Heart right ventricle (tissue), 16 donors: ENCODE measurements around the gene MCTP1. TPM values are rescaled to one million over a fixed set of nuclear protein-coding genes. Genes with fewer than 3 reads are reported as not detected.
"Not testable (repeated sequence)": the region's sequence is repeated elsewhere in the genome, so short reads cannot be mapped to it uniquely, and the experiment has no call there.

Experiments used
- ATAC-seq, 8 donors: fragments of 200-7000 bp; cut with Tn5 transposase; one replicate each; pipeline ENCODE4 v1.9.1; 2020; ENCODE audit warnings: mild to moderate bottlenecking in 8 of 8, moderate library complexity in 8 of 8, moderate number of reproducible peaks in 1 of 8
- DNase-seq, 2 donors: peaks; one replicate each; pipeline ENCODE4 v3.0.0-alpha.2; 2020
- H3K27ac ChIP-seq, 10 donors: fragments of 200-600 bp; sonication (generic) in 2 of 10; one replicate each; pipeline versions ENCODE4 v1.5.0 to v1.8.0; 2020 to 2022; ENCODE audit warnings: mild to moderate bottlenecking in 3 of 10
- H3K27me3 ChIP-seq, 7 donors: fragments of 200-600 bp; one replicate each; pipeline ENCODE4 v1.8.0; 2021 to 2022; ENCODE audit warnings: mild to moderate bottlenecking in 2 of 7
- H3K36me3 ChIP-seq, 9 donors: fragments of 200-600 bp; sonication (generic) in 1 of 9; one replicate each; pipeline versions ENCODE4 v1.5.0 to v1.8.0; 2020 to 2022; ENCODE audit warnings: mild to moderate bottlenecking in 2 of 9
- H3K4me1 ChIP-seq, 9 donors: fragments of 200-600 bp; sonication (generic) in 1 of 9; one replicate each; pipeline versions ENCODE4 v1.5.0 to v1.8.0; 2020 to 2022; ENCODE audit warnings: mild to moderate bottlenecking in 4 of 9
- H3K4me3 ChIP-seq, 10 donors: fragments of 200-600 bp; sonication (generic) in 2 of 10; one replicate each; pipeline versions ENCODE4 v1.5.0 to v1.8.0; 2020 to 2022; ENCODE audit warnings: mild to moderate bottlenecking in 7 of 10, moderate library complexity in 2 of 10
- H3K9me3 ChIP-seq, 11 donors: fragments of 200-600 bp in 10 of 11; sonication (generic) in 2 of 11; one replicate each; pipeline versions ENCODE4 v1.5.0 to v1.8.0; 2013 to 2022; ENCODE audit warnings: mild to moderate bottlenecking in 2 of 11, control low read depth in 1 of 11, moderate library complexity in 1 of 11
- CTCF ChIP-seq, 9 donors: fragments of 200-600 bp; sonication (generic) in 2 of 9; IDR thresholded peaks; one replicate each; pipeline versions ENCODE4 v1.5.0 to v1.8.0; 2021 to 2022; ENCODE audit warnings: antibody characterized with exemption in 9 of 9, mild to moderate bottlenecking in 5 of 9, moderate library complexity in 1 of 9
- whole genome bisulfite sequencing, 2 donors: extraction: QIAGEN DNeasy Blood & Tissue Kit; methylation state at CpG; one replicate each; pipeline ENCODE4 v1.1.7; 2013; ENCODE audit warnings: inconsistent platforms in 1 of 2; 5-methylcytosine and 5-hydroxymethylcytosine counted together
- intact Hi-C, 10 donors: fragments of 100-400 bp; cut with DNase I; formaldehyde crosslinking; loops; one replicate each; pipeline versions ENCODE4 v1.11.1 to v1.14.2; 2022
- polyA plus RNA-seq, 2 donors: library from polyadenylated mRNA; stranded (reverse); fragments of 200-250 nt; gene quantifications; one replicate each; pipeline ENCODE4 v1.2.3, GENCODE V29; 2013
- total RNA-seq, 10 donors: library from RNA; stranded (reverse); fragmentation: NEBNext Ultra II Directional in 3 of 10; extraction: Animal tissue kit (Norgen Biotek cat#: 25700) in 3 of 10; gene quantifications; one replicate each; pipeline versions ENCODE4 v1.2.1 to v1.2.4, GENCODE V29; 2021 to 2023
- donor health status: Arrhythmogenic right ventricular cardiomyopathy.
- donor health status: ischemic (EF 13 %, LVEDD 7.1; RV severe dilation, severe dysfunction).
- donor health status: healthy with polysubstance abuse.
- donor health status: DM: no; HTN: yes; CAD: no.
- donor health status: DM: no; HTN: no; CAD: no.
- donor health status: ischemic (EF 25% LVEDD 6.9; RV normal size, moderate dysfunction).
- donor health status: ischemic (EF 25% LVEDD 5.7; RV mildly dilated, moderate dysfunction).
- donor health status: healthy.
- donor health status: DM: yes; HTN: yes; CAD: no.
- donor health status: Ischemic cardiomyopathy.
- donor health status: ischemic (EF 35%, LVEDD 5.7; RV mildly dilated, moderate dysfunction).
- donor health status: nonischemic (EF 11% LVEDD 7.7; RV severe dilation, severe dysfunction).
- donor health status: DM: yes; HTN: yes; CAD: no.
- donor health status: PGD.
- donor health status: ischemic (EF 29% LVEDD 5.4; RV normal size, mild dysfunction).
- donor health status: nonischemic (EF 23%, LVEDD 6.1; RV moderate dilation, normal function).

Gene MCTP1
- total and polyA plus RNA-seq, 12 donors = 1.3 to 19.7 (median 5.3) TPM

- Histone ChIP-seq H3K4me3 (no peak overlapping the region), H3K4me1 (peaks cover 0 to 5% (median 0%) of the 10 kb centered on the region in 9 donors), H3K36me3 (peaks cover 0 to 20% (median 0%) of the 10 kb centered on the region in 9 donors), H3K9me3 (no peaks in the 10 kb centered on the region), H3K27ac (no peak overlapping the region), H3K27me3 (no peaks in the 10 kb centered on the region)
- DNase-seq (no peak), ATAC-seq (no peak)
- TF ChIP-seq CTCF (IDR thresholded peaks at IDR 0.05) = no peak
- intact Hi-C loops = no loop called here
- 79 to 86% methylated on average over 4 of the region's 4 CpGs for WGBS, 2 donors
These were observed 437.9 kb downstream of the MCTP1 start for GRCh38 chr5:94847019-94847418.

- H3K9me3 ChIP-seq, intact Hi-C loops, H3K4me3 ChIP-seq, H3K4me1 ChIP-seq, H3K27ac ChIP-seq, H3K27me3 ChIP-seq, DNase-seq, ATAC-seq: not testable (repeated sequence)
- WGBS, 2 donors = 98 to 100% methylated on average over 1 of the region's 1 CpG
- H3K36me3 ChIP-seq = peaks cover 0 to 29% (median 0%) of the 10 kb centered on the region in 9 donors
These were observed 439.2 kb downstream of the MCTP1 start for GRCh38 chr5:94845696-94846095.

GRCh38 chr5:94841598-94842322, 443.1 kb downstream of the MCTP1 start:
- Histone ChIP-seq H3K9me3 (no peaks in the 10 kb centered on the region), H3K4me3 (no peak overlapping the region), H3K4me1 (no peaks in the 10 kb centered on the region), H3K27me3 (no peaks in the 10 kb centered on the region), H3K27ac (no peak overlapping the region), H3K36me3 (peaks cover 0 to 52% (median 0%) of the 10 kb centered on the region in 9 donors)
- no peak for ATAC-seq
- no peak for DNase-seq
- WGBS, 2 donors = 51 to 58% methylated on average over 4 of the region's 4 CpGs
- no peak for TF ChIP-seq CTCF (IDR thresholded peaks at IDR 0.05)
- intact Hi-C loops = no loop called here

GRCh38 chr5:94833851-94834250, 451.0 kb downstream of the MCTP1 start:
- Histone ChIP-seq H3K27me3 (no peaks in the 10 kb centered on the region), H3K4me1 (no peaks in the 10 kb centered on the region), H3K27ac (no peak overlapping the region), H3K4me3 (no peak overlapping the region), H3K9me3 (no peaks in the 10 kb centered on the region), H3K36me3 (peaks cover 0 to 37% (median 0%) of the 10 kb centered on the region in 9 donors)
- WGBS, 2 donors = 69 to 71% methylated on average over 2 of the region's 2 CpGs
- no peak for ATAC-seq
- no peak for TF ChIP-seq CTCF (IDR thresholded peaks at IDR 0.05)
- intact Hi-C loops = no loop called here
- DNase-seq = no peak

GRCh38 chr5:94832685-94833084, 452.2 kb downstream of the MCTP1 start:
- intact Hi-C loops = no loop called here
- no peaks in the 10 kb centered on the region for H3K9me3 ChIP-seq
- no peaks in the 10 kb centered on the region for H3K4me1 ChIP-seq
- DNase-seq (no peak), ATAC-seq (no peak)
- no peak overlapping the region for H3K27ac ChIP-seq
- TF ChIP-seq CTCF (IDR thresholded peaks at IDR 0.05) = no peak
- 66 to 76% methylated on average over 4 of the region's 4 CpGs for WGBS, 2 donors
- peaks cover 0 to 38% (median 0%) of the 10 kb centered on the region in 9 donors for H3K36me3 ChIP-seq
- no peaks in the 10 kb centered on the region for H3K27me3 ChIP-seq
- no peak overlapping the region for H3K4me3 ChIP-seq
